ENCODE measurements around the gene DSTYK. TPM values are rescaled to one million over a fixed set of nuclear protein-coding genes. Genes with fewer than 3 reads are reported as not detected.

Gene DSTYK
- total RNA-seq, 4 donors from 2014 or later, result 15.1 to 18.7 (median 16.2) TPM

- 26 to 36% methylated on average over 9 of the region's 9 CpGs for WGBS, 2 donors (ENCODE audit: low coverage in 1 of 2)
- ATAC-seq, result no peak
- no peaks in the 10 kb centered on the region for H3K9me3 ChIP-seq
These were observed 89.0 kb downstream of the DSTYK start for GRCh38 chr1:205122489-205122882.

GRCh38 chr1:205121660-205122488, 89.6 kb downstream of the DSTYK start, which contains the start of gene RBBP5:
RBBP5 (minus strand) TSS chr1:205121978; CDS start chr1:205121873, 105 bp downstream.
- Histone ChIP-seq H3K4me3 (peak within 1 kb of the TSS; percentile 59 to 65), H3K27ac (peak within 1 kb of the TSS; percentile 51 to 90 (median 88)), H3K9me3 (no peaks in the 10 kb centered on the region), H3K4me1 (peaks cover 15 to 33% (median 15%) of the 10 kb centered on the region in 3 donors), H3K36me3 (peaks cover 0 to 17% of the 10 kb centered on the region in 2 donors), H3K27me3 (no peaks in the 10 kb centered on the region)
- ATAC-seq, result peak; percentile 99
- peak; percentile 84 for TF ChIP-seq POLR2AphosphoS5 (IDR thresholded peaks at IDR 0.05)
- TF ChIP-seq POLR2A (IDR thresholded peaks at IDR 0.05), result peak; percentile 79 to 81
- no peak for TF ChIP-seq EP300 (IDR thresholded peaks at IDR 0.05)
- TF ChIP-seq, protein P1, sequence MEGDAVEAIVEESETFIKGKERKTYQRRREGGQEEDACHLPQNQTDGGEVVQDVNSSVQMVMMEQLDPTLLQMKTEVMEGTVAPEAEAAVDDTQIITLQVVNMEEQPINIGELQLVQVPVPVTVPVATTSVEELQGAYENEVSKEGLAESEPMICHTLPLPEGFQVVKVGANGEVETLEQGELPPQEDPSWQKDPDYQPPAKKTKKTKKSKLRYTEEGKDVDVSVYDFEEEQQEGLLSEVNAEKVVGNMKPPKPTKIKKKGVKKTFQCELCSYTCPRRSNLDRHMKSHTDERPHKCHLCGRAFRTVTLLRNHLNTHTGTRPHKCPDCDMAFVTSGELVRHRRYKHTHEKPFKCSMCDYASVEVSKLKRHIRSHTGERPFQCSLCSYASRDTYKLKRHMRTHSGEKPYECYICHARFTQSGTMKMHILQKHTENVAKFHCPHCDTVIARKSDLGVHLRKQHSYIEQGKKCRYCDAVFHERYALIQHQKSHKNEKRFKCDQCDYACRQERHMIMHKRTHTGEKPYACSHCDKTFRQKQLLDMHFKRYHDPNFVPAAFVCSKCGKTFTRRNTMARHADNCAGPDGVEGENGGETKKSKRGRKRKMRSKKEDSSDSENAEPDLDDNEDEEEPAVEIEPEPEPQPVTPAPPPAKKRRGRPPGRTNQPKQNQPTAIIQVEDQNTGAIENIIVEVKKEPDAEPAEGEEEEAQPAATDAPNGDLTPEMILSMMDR (IDR thresholded peaks at IDR 0.05), result peak; percentile 48 to 85 (median 72)
- 0 to 2% methylated on average over 3 to 34 of the region's 46 CpGs for WGBS, 2 donors (ENCODE audit: low coverage in 1 of 2)

More at GRCh38 chr1:205122489-205122882, 89.0 kb downstream of the DSTYK start:
- Histone ChIP-seq H3K4me1 (peaks cover 15 to 33% (median 15%) of the 10 kb centered on the region in 3 donors), H3K27ac (peak overlapping the region; percentile 51 to 90 (median 88)), H3K27me3 (no peaks in the 10 kb centered on the region), H3K36me3 (peaks cover 0 to 11% of the 10 kb centered on the region in 2 donors), H3K4me3 (peak overlapping the region; percentile 59 to 65)
- TF ChIP-seq POLR2AphosphoS5 (IDR thresholded peaks at IDR 0.05), result no peak
- TF ChIP-seq, protein P1 (IDR thresholded peaks at IDR 0.05), result peak in 1 of 4 experiments; percentile 1
- no peak for TF ChIP-seq EP300 (IDR thresholded peaks at IDR 0.05)

DNA sequence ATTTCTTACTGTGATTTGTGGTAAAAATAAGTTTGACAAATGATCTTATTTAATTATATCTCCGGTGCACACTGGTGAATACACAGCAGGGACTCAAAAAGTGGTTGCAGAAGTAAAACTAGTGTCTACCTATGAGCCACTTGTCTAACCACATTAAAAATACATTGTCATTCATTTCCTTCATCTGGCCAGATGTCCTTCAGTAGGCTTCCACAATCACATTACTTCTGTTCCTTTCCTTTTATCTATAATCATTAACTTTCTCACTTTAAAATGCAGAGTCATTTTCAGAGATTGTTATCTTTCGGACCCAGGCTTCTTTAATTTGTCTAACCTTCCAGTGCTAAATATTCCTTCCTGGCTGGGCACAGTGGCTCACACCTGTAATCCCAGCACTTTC, 92.8 kb downstream of the DSTYK start:
- H3K9me3 ChIP-seq, result no peaks in the 10 kb centered on the region

GRCh38 chr1:205111354-205111753, 100.1 kb downstream of the DSTYK start:
- Histone ChIP-seq H3K4me3 (no peak overlapping the region), H3K4me1 (no peaks in the 10 kb centered on the region), H3K27ac (no peak overlapping the region), H3K36me3 (peaks cover 4 to 94% of the 10 kb centered on the region in 2 donors), H3K27me3 (no peaks in the 10 kb centered on the region), H3K9me3 (no peaks in the 10 kb centered on the region)
- TF ChIP-seq, protein P1 (IDR thresholded peaks at IDR 0.05), result no peak
- no peak for TF ChIP-seq POLR2AphosphoS5 (IDR thresholded peaks at IDR 0.05)
- no peak for TF ChIP-seq POLR2A (IDR thresholded peaks at IDR 0.05)
- TF ChIP-seq EP300 (IDR thresholded peaks at IDR 0.05), result no peak
- ATAC-seq, result no peak

More for the DNA sequence above, 92.8 kb downstream of the DSTYK start:
- Histone ChIP-seq H3K4me3 (no peak overlapping the region), H3K27ac (no peak overlapping the region), H3K36me3 (peaks cover 4 to 44% of the 10 kb centered on the region in 2 donors), H3K27me3 (no peaks in the 10 kb centered on the region), H3K4me1 (peaks cover 15 to 36% (median 15%) of the 10 kb centered on the region in 3 donors)
- no peak for TF ChIP-seq POLR2A (IDR thresholded peaks at IDR 0.05)
- no peak for TF ChIP-seq EP300 (IDR thresholded peaks at IDR 0.05)
- TF ChIP-seq, protein P1 (IDR thresholded peaks at IDR 0.05), result no peak
- no peak for TF ChIP-seq POLR2AphosphoS5 (IDR thresholded peaks at IDR 0.05)
- 90% methylated on average over 2 of the region's 2 CpGs for WGBS, 2 donors (ENCODE audit: low coverage in 1 of 2)
- ATAC-seq, result no peak
